Measurements from ENCODE around the gene LHPP.

Gene LHPP

GRCh38 chr10:124446830-124447750, 14.5 kb upstream of the LHPP start:
- Histone ChIP-seq H3K4me3 (peak overlapping the region in 3 of 7 experiments; percentile 8 to 34 (median 11)), H3K27ac (no peak overlapping the region)

GRCh38 chr10:124447751-124448466, 13.7 kb upstream of the LHPP start:
- Histone ChIP-seq H3K27ac (no peak overlapping the region), H3K4me3 (peak overlapping the region in 3 of 7 experiments; percentile 11 to 34 (median 12))

- Histone ChIP-seq H3K27ac (no peak overlapping the region), H3K4me3 (peak overlapping the region in 2 of 7 experiments; percentile 34 to 43)
Measured at GRCh38 chr10:124448696-124449169, 12.9 kb upstream of the LHPP start.

DNA sequence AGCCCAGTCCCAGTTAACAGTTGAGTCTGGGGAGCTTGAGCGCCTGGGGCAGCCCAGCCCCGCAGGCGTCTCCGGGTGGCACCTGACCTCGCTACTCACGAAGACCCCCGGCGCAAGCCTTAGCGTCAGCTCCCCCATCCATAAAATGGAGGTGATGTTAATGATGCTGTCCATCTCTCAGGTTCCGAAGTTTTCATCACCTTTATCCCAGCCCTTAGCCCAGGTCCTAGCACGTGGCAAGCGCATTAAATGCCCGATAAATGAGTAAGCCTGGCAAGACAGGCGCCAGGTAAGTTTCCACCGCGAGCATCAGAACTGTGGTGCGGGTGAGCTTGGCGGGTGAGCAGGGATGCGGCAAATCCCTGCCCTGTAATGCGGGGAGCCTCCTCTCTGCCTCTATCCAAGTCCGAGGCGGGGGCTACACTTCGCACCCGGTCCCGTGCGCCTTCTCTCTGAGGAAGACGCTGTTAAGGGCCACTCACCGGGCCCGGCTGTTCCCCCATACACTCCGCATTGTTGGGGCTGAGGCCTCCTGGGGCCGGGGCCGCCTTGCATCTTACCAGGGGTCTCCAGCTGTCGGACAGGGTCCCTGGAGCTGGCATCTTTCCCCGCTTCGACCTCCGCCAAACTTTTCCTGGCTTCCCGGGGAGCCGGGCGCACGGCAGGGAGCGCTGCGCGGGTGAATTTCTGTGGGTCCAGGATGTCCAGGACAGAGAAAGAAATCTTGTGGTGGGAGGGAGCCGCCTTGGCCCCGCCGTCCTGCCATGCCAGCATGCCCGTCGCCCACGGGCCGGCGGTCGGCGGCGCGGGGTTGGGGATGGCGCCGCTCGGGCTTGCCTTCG, 12.2 kb upstream of the LHPP start:
- no peak overlapping the region for H3K27ac ChIP-seq
- H3K4me3 ChIP-seq = peak overlapping the region; percentile 2 to 51 (median 31)

DNA sequence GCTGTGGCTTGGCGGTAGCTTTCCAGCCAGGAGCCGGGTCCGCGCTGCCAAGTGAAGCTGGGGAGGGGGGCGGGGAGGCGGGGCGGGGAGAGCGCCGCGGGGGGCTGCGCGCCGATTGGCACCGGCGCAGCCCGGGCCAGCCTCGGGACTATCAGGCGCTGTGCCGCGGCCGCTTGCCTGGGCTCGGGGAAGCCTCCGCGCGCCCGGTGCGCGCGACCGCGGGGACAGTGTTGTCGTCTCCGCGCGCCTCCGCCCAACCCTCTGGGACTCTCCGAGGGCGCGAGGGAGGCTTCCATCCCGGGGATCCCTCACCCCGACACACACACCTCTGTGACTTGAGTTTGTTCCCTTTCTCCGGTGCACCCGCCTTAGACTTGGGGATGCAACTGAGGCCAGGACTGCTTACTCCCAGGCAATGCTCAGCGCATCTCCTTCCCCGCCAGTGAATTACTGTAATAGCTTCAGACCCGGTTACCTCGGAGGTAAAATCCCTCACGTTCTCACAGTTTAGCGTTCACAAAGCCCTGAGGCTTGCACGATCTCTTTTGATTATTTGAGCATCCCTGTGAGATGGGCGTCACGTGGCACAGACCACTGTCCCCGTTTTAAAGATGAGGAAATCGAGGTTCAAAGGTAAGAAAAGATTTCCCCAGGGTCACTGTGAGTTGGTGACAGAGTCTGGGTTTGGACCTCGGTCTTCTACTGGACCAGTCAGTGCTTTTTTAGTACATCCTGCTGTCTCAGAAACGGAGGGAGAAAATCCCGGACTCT, 11.4 kb upstream of the LHPP start, which contains the start of gene NKX1-2:
Gene NKX1-2, minus strand, starts transcription at position 24 of the 771 bp plus-strand sequence. CDS start 92 bp downstream, outside the sequence.
- Histone ChIP-seq H3K27ac (no peak within 1 kb of the TSS), H3K4me3 (peak within 1 kb of the TSS; percentile 2 to 51 (median 31))

- Histone ChIP-seq H3K27ac (no peak overlapping the region), H3K4me3 (no peak overlapping the region)
Measured at GRCh38 chr10:124450783-124451057, 10.9 kb upstream of the LHPP start.

- Histone ChIP-seq H3K27ac (no peak overlapping the region), H3K4me3 (no peak overlapping the region)
Measured at GRCh38 chr10:124451276-124451675, 10.3 kb upstream of the LHPP start.

DNA sequence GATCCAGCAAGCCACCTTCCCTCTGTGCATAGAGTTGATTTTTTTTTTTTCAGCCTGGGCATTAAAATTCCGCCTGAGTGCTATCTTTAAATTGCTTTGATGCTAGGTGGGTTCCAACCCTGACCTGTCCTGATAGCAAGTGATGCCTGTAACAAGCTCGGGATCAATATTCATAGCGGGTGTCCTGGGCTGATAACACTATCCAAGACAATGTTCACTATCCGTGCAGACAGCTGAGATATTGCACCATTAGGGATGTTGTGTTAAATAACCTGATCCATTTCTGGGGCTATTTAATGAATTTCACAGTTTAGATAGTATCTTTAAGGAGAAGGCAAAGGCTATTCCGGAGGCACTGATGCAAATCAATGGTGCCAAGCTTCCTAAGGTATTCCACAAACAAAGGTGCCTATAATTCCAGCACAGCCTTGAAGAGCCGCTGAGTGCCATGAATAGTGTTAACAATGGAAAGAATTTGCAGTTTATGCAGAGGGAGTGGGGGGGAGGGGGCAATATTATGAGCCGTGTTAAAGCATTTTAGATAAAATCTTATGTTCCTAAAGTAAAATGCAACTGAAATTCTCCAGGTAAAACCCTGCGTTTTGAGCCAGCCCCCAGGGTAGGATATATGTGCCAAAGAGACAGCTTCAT, 7.5 kb upstream of the LHPP start:
- Histone ChIP-seq H3K27ac (no peak overlapping the region), H3K4me3 (no peak overlapping the region)

- no peak overlapping the region for H3K4me3 ChIP-seq
- no peak overlapping the region for H3K27ac ChIP-seq
Measured at GRCh38 chr10:124455441-124455840, 6.2 kb upstream of the LHPP start.

- Histone ChIP-seq H3K4me3 (no peak overlapping the region), H3K27ac (peak overlapping the region in 1 of 21 experiments; percentile 63)
Measured at GRCh38 chr10:124458473-124458872, 3.1 kb upstream of the LHPP start.

DNA sequence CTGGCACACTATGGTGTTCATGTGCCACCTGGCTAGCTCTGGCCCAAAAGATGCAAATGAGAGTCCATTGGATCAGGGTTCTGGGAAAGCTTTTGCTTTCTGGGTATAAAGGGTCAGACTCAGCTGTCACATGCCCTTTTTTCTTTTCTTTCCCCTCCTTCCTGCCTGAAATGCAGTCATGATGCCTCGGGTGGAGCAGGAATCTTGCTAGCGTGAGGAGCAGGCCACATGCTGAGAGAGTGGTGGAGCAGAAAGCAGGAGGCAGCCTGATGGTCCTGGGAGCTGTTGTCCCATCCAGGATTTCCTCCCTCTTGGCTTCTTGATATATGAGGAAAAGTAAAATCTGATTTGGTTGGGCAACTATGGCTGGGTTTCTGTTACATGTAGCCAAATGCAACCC, 2.7 kb upstream of the LHPP start:
- peak overlapping the region in 1 of 21 experiments; percentile 63 for H3K27ac ChIP-seq
- H3K4me3 ChIP-seq = no peak overlapping the region

- no peak overlapping the region for H3K27ac ChIP-seq
- H3K4me3 ChIP-seq = no peak overlapping the region
Measured at GRCh38 chr10:124459395-124459794, 2.2 kb upstream of the LHPP start.

- no peak overlapping the region for H3K4me3 ChIP-seq
- H3K27ac ChIP-seq = no peak overlapping the region
Measured at GRCh38 chr10:124460144-124460543, 1.5 kb upstream of the LHPP start.

- Histone ChIP-seq H3K4me3 (peak overlapping the region; percentile 60 to 88 (median 70)), H3K27ac (peak overlapping the region in 15 of 21 experiments; percentile 60 to 94 (median 82))
Measured at GRCh38 chr10:124462348-124462695, 699 bp downstream of the LHPP start.

DNA sequence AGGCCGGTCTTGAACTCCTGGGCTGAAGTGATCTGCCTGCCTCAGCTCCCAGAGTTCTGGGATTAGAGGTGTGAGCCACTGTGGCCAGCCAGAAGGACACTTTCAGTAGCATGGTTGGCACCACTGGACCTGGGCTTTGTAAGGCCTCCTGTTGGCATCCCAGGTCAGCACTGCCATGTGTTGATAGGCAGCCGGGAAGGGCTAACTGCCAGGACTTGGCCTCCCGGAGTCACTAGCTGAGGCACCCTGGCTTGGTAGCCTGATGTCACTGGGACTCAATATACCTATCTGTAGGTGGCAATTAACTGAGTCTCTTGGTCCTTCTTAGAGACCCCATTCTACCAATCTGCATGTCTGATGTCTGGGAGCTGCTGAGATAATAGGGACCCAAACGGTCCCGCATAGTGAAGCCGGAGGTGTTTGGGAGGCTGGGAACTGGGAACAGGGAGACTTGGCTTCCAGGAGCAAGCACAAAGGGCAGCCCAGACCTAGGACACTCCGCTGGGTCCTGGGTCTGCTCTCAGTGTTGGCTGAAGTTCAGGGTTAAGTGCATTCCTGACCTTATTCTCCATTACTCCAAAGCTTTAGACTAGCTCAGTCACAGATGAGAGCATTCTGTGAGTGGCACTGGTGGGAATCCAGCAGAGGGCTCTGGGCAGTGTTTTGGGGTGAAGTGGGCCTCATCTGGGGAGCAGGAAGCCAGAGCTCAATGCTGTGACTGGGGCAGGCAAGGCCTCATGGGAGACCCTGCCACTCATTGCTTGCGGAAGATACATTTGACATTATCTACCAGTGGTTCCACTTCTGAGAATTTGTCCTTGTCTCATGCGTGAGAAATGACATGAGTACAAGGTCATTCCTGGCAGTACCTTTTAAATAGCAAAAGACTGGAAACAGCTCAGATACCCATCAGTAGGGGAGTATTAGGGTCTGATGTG, 2.7 kb downstream of the LHPP start:
- Histone ChIP-seq H3K27ac (peak overlapping the region in 1 of 21 experiments; percentile 15), H3K4me3 (no peak overlapping the region)

DNA sequence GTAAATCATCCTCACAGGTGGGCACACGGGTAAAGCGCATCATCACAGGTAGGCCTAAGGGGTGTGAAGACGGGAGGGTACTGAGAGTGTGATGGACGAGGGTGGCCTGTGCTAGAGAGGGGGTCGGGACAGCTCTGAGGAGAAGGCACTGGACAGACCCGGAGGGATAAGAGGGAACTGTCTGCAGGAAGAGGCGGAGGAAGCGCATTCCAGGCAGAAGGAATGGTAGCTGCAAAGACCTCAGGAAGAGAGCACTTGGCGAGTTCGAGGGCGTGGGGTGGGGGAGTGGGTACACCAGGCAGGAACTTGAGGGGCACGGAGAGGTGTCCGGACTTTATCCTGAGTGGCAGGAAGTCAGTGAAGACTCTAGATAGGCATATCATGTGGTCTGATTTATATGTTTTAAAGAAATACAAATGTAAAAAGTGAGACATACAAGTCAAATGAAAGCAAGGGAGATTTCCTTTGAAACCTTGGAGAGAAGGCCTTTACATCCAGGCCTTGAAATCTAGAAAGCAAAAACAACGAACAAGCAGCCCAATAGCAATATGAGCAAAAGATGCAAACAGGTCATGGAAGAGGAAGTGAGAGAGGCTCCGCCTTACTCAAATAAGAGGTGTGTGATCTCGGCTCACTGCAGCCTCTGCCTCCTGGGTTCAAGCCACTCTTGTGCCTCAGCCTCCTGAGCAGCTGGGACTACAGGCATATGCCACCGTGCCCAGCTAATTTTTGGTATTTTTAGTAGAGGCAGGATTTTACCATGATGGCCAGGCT, 3.6 kb downstream of the LHPP start:
- Histone ChIP-seq H3K27ac (peak overlapping the region in 1 of 21 experiments; percentile 15), H3K4me3 (no peak overlapping the region)

Measured in skin epidermis (tissue), 12 donors.